Left colon (tissue), 2 donors: ENCODE measurements around the gene KCNMB2. TPM values are rescaled to one million over a fixed set of nuclear protein-coding genes. Genes with fewer than 3 reads are reported as not detected.

ENCODE experiments used
- ATAC-seq: fragments of 200-7000 bp; cut with Tn5 transposase; one replicate; pipeline ENCODE4 v1.9.1; 2020; ENCODE audit warnings: mild to moderate bottlenecking, moderate library complexity
- DNase-seq, 2 donors: peaks; one replicate each; pipeline ENCODE4 v3.0.0-alpha.2; 2020
- intact Hi-C, 2 donors: fragments of 100-400 bp; cut with DNase I in 1 of 2; cut with micrococcal nuclease in 1 of 2; formaldehyde crosslinking; loops; one replicate each; pipeline versions ENCODE4 v1.11.2 to v1.14.0; 2022; cut with DNase I, micrococcal nuclease
- total RNA-seq, 2 donors: library from RNA; stranded (reverse); fragmentation: NEBNext Ultra II Directional; extraction: Animal tissue kit (Norgen Biotek cat#: 25700); gene quantifications; one replicate each; pipeline ENCODE4 v1.2.1, GENCODE V29; 2021
- donor health status: DM: no; HTN: no; CAD: no.
- donor health status: DM: yes; HTN: yes; CAD: no.

The KCNMB2 gene
- total RNA-seq, 2 donors from 2014 or later: 0.31 TPM; not detected in 1

- no peak for ATAC-seq
- intact Hi-C loops: no loop called here
- no peak for DNase-seq
Measured at GRCh38 chr3:178870085-178870484, 333.8 kb downstream of the KCNMB2 start.

GRCh38 chr3:178875157-178875556 lies 338.9 kb downstream of the KCNMB2 start:
- no peak for ATAC-seq
- intact Hi-C loops: no loop called here
- no peak for DNase-seq

GRCh38 chr3:178875836-178876235 lies 339.6 kb downstream of the KCNMB2 start:
- intact Hi-C loops: no loop called here
- ATAC-seq: no peak
- DNase-seq: no peak

GRCh38 chr3:178880274-178880673 lies 344.0 kb downstream of the KCNMB2 start:
- DNase-seq (no peak), ATAC-seq (no peak)
- intact Hi-C loops: no loop called here
